ENCODE results near the gene MB21D2.

Gene MB21D2

GRCh38 chr3:192921793-192922192 is 4.1 kb upstream of the MB21D2 start:
- DNase-seq, result no peak

GRCh38 chr3:192920411-192920810 is 2.8 kb upstream of the MB21D2 start:
- DNase-seq, result no peak

GRCh38 chr3:192919901-192920300 is 2.2 kb upstream of the MB21D2 start:
- no peak for DNase-seq

- no peak for DNase-seq
Observed at GRCh38 chr3:192918275-192918588, 576 bp upstream of the MB21D2 start.

GRCh38 chr3:192917028-192917403 is 640 bp downstream of the MB21D2 start:
- peak in 1 of 4 experiments; percentile 9 for DNase-seq

- DNase-seq, result no peak
Observed at GRCh38 chr3:192916371-192917027, 1.2 kb downstream of the MB21D2 start.

- DNase-seq, result no peak
Observed at GRCh38 chr3:192915722-192916121, 1.9 kb downstream of the MB21D2 start.

GRCh38 chr3:192915304-192915703 is 2.4 kb downstream of the MB21D2 start:
- DNase-seq, result no peak

- no peak for DNase-seq
Observed at GRCh38 chr3:192914848-192915247, 2.8 kb downstream of the MB21D2 start.

GRCh38 chr3:192913540-192913939 is 4.1 kb downstream of the MB21D2 start:
- no peak for DNase-seq

GRCh38 chr3:192911293-192911692 is 6.4 kb downstream of the MB21D2 start:
- DNase-seq, result no peak

- no peak for DNase-seq
Observed at GRCh38 chr3:192907784-192908183, 9.9 kb downstream of the MB21D2 start.

GRCh38 chr3:192906940-192907339 is 10.7 kb downstream of the MB21D2 start:
- DNase-seq, result no peak

GRCh38 chr3:192905980-192906678 is 11.5 kb downstream of the MB21D2 start:
- DNase-seq, result no peak

GRCh38 chr3:192904632-192905289 is 12.9 kb downstream of the MB21D2 start:
- DNase-seq, result no peak

- no peak for DNase-seq
Observed at GRCh38 chr3:192902549-192902948, 15.1 kb downstream of the MB21D2 start.

GRCh38 chr3:192901435-192901834 is 16.2 kb downstream of the MB21D2 start:
- no peak for DNase-seq

GRCh38 chr3:192899540-192899982 is 18.1 kb downstream of the MB21D2 start:
- no peak for DNase-seq

GRCh38 chr3:192897005-192897404 is 20.7 kb downstream of the MB21D2 start:
- no peak for DNase-seq

- no peak for DNase-seq
Observed at GRCh38 chr3:192896208-192896607, 21.4 kb downstream of the MB21D2 start.

- DNase-seq, result no peak
Observed at GRCh38 chr3:192894676-192895075, 23.0 kb downstream of the MB21D2 start.

GRCh38 chr3:192892981-192893700 is 24.5 kb downstream of the MB21D2 start:
- peak in 1 of 4 experiments; percentile 11 for DNase-seq

Data from activated naive CD4-positive, alpha-beta T cell (primary cell).